Panc1 (cell line): Measurements from ENCODE around the gene S100A10. TPM values are rescaled to one million over a fixed set of nuclear protein-coding genes. Genes with fewer than 3 reads are reported as not detected.
A peak's percentile ranks its signal among the peaks of the same experiment; 100 is the strongest.

ENCODE experiments used
- ATAC-seq: fragments of 200-7000 bp; cut with Tn5 transposase; 2 replicates; pipeline ENCODE4 v1.9.1; 2020; ENCODE audit warnings: mild to moderate bottlenecking, moderate library complexity
- BruUV-seq: library from RNA; stranded (reverse); fragments of 400-500 nt; replicated peaks from 2 replicates; lab custom pipeline; 2021; lab: Mats Ljungman, UMichigan
- CTCF ChIA-PET: fragments of 300-600 bp; sonication (Branson Sonifier 250); formaldehyde crosslinking; loops from one replicate; lab custom pipeline; 2022; ENCODE audit warnings: antibody characterized with exemption; lab: Charles Lee
- POLR2A ChIA-PET: fragments of 300-600 bp; sonication (Branson Sonifier 250); formaldehyde crosslinking; loops from one replicate; lab custom pipeline; 2022; ENCODE audit warnings: antibody characterized with exemption; lab: Charles Lee
- DNase-seq: peaks from one replicate; pipeline ENCODE4 v3.0.0-alpha.2; 2010; ENCODE audit warnings: low read depth, low spot score
- H3K27ac ChIP-seq: 2 replicates; pipeline ENCODE4 v1.5.1; 2011; ENCODE audit warnings: mild to moderate bottlenecking, low read length, inconsistent platforms
- H3K27me3 ChIP-seq: fragments of 200-500 bp; sonication (Bioruptor generic); 2 replicates; pipeline ENCODE4 v1.6.0; 2014; ENCODE audit warnings: low read length, inconsistent platforms; ENCODE audit not compliant: control insufficient read depth, insufficient read depth
- H3K36me3 ChIP-seq: fragments of 200-500 bp; sonication (Bioruptor generic); 2 replicates; pipeline ENCODE4 v1.5.1; 2014; ENCODE audit warnings: inconsistent platforms, mild to moderate bottlenecking, low read length, moderate library complexity; ENCODE audit not compliant: control insufficient read depth, insufficient read depth
- H3K4me1 ChIP-seq: 2 replicates; pipeline ENCODE4 v1.5.1; 2011; ENCODE audit warnings: inconsistent platforms, mild to moderate bottlenecking, low read length, moderate library complexity; ENCODE audit not compliant: control insufficient read depth, insufficient read depth
- H3K4me3 ChIP-seq, 2 experiments: 2 replicates each; pipeline ENCODE4 v1.5.1; 2011 to 2012; ENCODE audit warnings: low read depth in 2 of 2, low read length in 2 of 2, mild to moderate bottlenecking in 2 of 2, inconsistent platforms in 1 of 2, moderate library complexity in 1 of 2
- H3K9me3 ChIP-seq: fragments of 200-500 bp; sonication (Bioruptor generic); 2 replicates; pipeline ENCODE4 v1.5.1; 2014; ENCODE audit warnings: low read depth, mild to moderate bottlenecking, inconsistent platforms, low read length, moderate library complexity; ENCODE audit not compliant: control insufficient read depth, insufficient read depth
- CTCF ChIP-seq: fragments of 450-650 bp; IDR thresholded peaks from 2 replicates; pipeline ENCODE4 v1.5.1; 2017; ENCODE audit warnings: mild to moderate bottlenecking
- POLR2AphosphoS5 ChIP-seq: IDR thresholded peaks from 2 replicates; pipeline ENCODE4 v1.6.1; 2012; ENCODE audit warnings: mild to moderate bottlenecking, low read depth, low read length, moderate library complexity
- REST ChIP-seq, 2 experiments: IDR thresholded peaks; 2 replicates each; pipeline ENCODE4 v1.6.1; 2011 to 2012; ENCODE audit warnings: low read depth in 2 of 2, control low read depth in 1 of 2, low read length in 1 of 2, mild to moderate bottlenecking in 1 of 2, moderate library complexity in 1 of 2; ENCODE audit not compliant: insufficient read depth in 1 of 2
- SIN3A ChIP-seq: IDR thresholded peaks from 2 replicates; pipeline ENCODE4 v1.6.1; 2012; ENCODE audit warnings: low read depth, mild to moderate bottlenecking, low read length, moderate library complexity, borderline replicate concordance; ENCODE audit not compliant: insufficient read depth
- TCF7L2 ChIP-seq: IDR thresholded peaks from 2 replicates; pipeline ENCODE4 v1.6.1; 2011; ENCODE audit warnings: mild to moderate bottlenecking, low read depth, low read length, inconsistent platforms
- in situ Hi-C: cut with HindIII; loops from 2 replicates; pipeline ENCODE4 v1.10.0; 2016; ENCODE audit warnings: low sequenced_read_pairs, low pct_unique_long_range_greater_than_20kb
- intact Hi-C: fragments of 100-400 bp; cut with micrococcal nuclease; formaldehyde crosslinking; loops from one replicate; pipeline ENCODE4 v1.10.0; 2022; ENCODE audit not compliant: unreplicated experiment
- total RNA-seq: library from RNA; stranded (reverse); gene quantifications from one replicate; pipeline ENCODE4 v1.2.1, GENCODE V29; 2021; ENCODE audit not compliant: unreplicated experiment

Gene S100A10
- total RNA-seq, 1 experiment from 2014 or later: 1,621 TPM

DNA sequence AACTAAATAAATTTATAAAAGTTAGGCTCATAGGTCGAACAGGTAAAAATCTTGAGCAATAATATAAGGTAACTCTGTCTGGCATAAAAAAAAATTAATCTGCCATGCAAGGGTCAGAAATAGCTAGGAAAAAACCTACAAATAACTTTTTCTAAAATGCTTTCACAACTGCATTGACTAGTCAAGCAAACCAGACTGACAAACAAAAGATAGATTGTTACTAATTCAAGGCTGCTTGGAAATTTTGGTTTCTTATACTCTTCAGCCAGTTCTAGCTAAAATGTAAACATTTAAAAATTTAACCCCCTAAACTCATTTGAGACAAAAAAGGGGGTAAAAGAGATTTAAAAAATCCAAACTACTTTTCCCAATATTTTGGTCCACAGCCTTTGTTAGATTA lies 40.8 kb downstream of the S100A10 start:
- Histone ChIP-seq H3K36me3 (no peaks in the 10 kb centered on the region), H3K4me1 (no peaks in the 10 kb centered on the region; the same call in 1 of the 2 replicates), H3K9me3 (no peaks in the 10 kb centered on the region), H3K4me3 (no peak overlapping the region), H3K27me3 (no peaks in the 10 kb centered on the region), H3K27ac (no peak overlapping the region)
- intact Hi-C loops (no loop called here), in situ Hi-C loops (no loop called here)
- no TSS peak for BruUV-seq
- CTCF ChIA-PET: no interaction called here
- ATAC-seq (no peak), DNase-seq (no peak)
- TF ChIP-seq SIN3A: no peak
- no peak for TF ChIP-seq CTCF
- no peak for TF ChIP-seq REST (IDR thresholded peaks at IDR 0.05; ENCODE audit: insufficient read depth in 1 of 2, low read depth in 2 of 2, low read length in 1 of 2)
- TF ChIP-seq POLR2AphosphoS5: no peak
- POLR2A ChIA-PET: no interaction called here

DNA sequence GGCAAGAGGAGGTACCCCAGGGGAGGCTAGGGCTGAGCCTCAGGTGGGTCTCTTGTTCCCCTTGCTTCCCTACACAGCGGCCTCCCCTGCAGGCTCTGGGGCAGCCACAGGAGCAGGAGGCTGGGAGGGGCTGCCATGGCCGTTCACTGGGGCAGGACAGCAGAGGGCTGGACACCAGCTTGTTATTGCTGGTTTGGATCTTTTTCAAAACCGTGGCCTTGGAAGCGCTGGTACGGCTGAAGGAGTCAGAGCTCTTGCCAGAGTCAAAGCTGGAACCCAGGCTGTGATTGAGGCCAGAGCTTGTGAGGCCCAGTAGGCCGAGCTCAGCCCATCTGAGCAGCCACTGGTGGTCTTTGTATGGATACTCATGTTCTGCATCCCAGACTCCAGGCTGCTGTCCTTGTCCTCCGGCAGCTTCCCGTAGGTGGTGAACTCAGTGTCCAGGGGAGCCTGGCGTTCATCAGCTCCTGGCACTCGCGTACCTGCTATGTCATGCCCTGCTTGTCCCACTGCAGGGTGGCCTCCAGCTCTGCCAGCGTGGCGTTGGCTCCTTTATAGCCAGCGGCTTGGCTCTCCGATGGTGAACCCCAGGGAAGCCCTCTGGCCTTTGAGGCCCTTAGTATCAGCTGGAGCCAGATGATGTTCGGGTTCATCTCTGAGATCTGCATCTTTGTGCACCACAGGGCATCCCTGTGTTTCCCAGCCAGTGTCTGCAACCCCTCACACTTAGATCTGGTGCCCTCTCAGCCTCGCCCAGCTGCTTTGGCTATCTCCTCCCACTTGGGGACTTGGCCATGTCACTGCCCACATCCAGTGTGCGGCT lies 44.1 kb downstream of the S100A10 start:
- H3K36me3 ChIP-seq: no peaks in the 10 kb centered on the region
- intact Hi-C loops: no loop called here
- H3K27me3 ChIP-seq: no peaks in the 10 kb centered on the region
- in situ Hi-C loops: no loop called here
- TF ChIP-seq POLR2AphosphoS5: no peak
- TF ChIP-seq SIN3A: no peak
- TF ChIP-seq TCF7L2: no peak
- TF ChIP-seq REST (IDR thresholded peaks at IDR 0.05; ENCODE audit: insufficient read depth in 1 of 2, low read depth in 2 of 2, low read length in 1 of 2): no peak
- TF ChIP-seq CTCF: no peak
- no peaks in the 10 kb centered on the region for H3K9me3 ChIP-seq
- ChIA-PET POLR2A (interaction anchor here (0.6 kb wide), 1 partner anchor 43 kb away, joined by 3 read pairs; no protein-coding TSS in a partner anchor), CTCF (no interaction called here)
- H3K4me1 ChIP-seq: peaks cover 25% of the 10 kb centered on the region
- no TSS peak for BruUV-seq
- no peak overlapping the region for H3K4me3 ChIP-seq
- ATAC-seq: no peak
- DNase-seq: no peak
- H3K27ac ChIP-seq: 0 out of 2 replicates have a peak overlapping the region, but pooled peaks have one; percentile 35
